GM18868 (cell line): ENCODE results near the gene TMEM266.

Source experiments
- ATAC-seq: cut with Tn5 transposase; IDR thresholded peaks from one replicate; pipeline ENCODE4 v1.9.1; 2021; ENCODE audit warnings: mild to moderate bottlenecking, moderate library complexity; ENCODE audit not compliant: unreplicated experiment

The TMEM266 gene

GRCh38 chr15:76199106-76200082 is 139.6 kb downstream of the TMEM266 start:
- no peak for ATAC-seq

GRCh38 chr15:76200083-76200465 is 140.3 kb downstream of the TMEM266 start:
- no peak for ATAC-seq

- no peak for ATAC-seq
These were observed 140.9 kb downstream of the TMEM266 start for GRCh38 chr15:76200641-76201105.

- no peak for ATAC-seq
These were observed 141.9 kb downstream of the TMEM266 start for GRCh38 chr15:76201536-76202255.

GRCh38 chr15:76203346-76204108 is 143.7 kb downstream of the TMEM266 start:
- ATAC-seq: no peak

GRCh38 chr15:76204109-76204845 is 144.5 kb downstream of the TMEM266 start:
- ATAC-seq: no peak

GRCh38 chr15:76204916-76205460 is 145.2 kb downstream of the TMEM266 start:
- no peak for ATAC-seq

GRCh38 chr15:76206325-76206976 is 146.7 kb downstream of the TMEM266 start:
- no peak for ATAC-seq

- no peak for ATAC-seq
These were observed 148.4 kb downstream of the TMEM266 start for GRCh38 chr15:76208084-76208785.

GRCh38 chr15:76208786-76209424 is 149.1 kb downstream of the TMEM266 start:
- ATAC-seq: no peak

- no peak for ATAC-seq
These were observed 149.7 kb downstream of the TMEM266 start for GRCh38 chr15:76209523-76209922.

GRCh38 chr15:76209942-76210341 is 150.2 kb downstream of the TMEM266 start:
- no peak for ATAC-seq

GRCh38 chr15:76215634-76216033 is 155.8 kb downstream of the TMEM266 start:
- no peak for ATAC-seq

GRCh38 chr15:76217029-76217881 is 157.5 kb downstream of the TMEM266 start:
- ATAC-seq: no peak

- ATAC-seq: no peak
These were observed 158.1 kb downstream of the TMEM266 start for GRCh38 chr15:76217882-76218217.

- ATAC-seq: no peak
These were observed 161.4 kb downstream of the TMEM266 start for GRCh38 chr15:76221085-76221767.

GRCh38 chr15:76222159-76222558 is 162.4 kb downstream of the TMEM266 start:
- no peak for ATAC-seq
